Spleen (tissue), 13 donors: ENCODE results near the gene NELFCD. TPM values are rescaled to one million over a fixed set of nuclear protein-coding genes. Genes with fewer than 3 reads are reported as not detected.

Experiments used
- DNase-seq: peaks from one replicate; pipeline ENCODE4 v3.0.0-alpha.2; 2020
- H3K27ac ChIP-seq, 8 donors: fragments of 200-600 bp; sonication (generic) in 7 of 8; 1 replicate in 4 of 8; 2 replicates in 4 of 8; pipeline versions ENCODE4 v1.5.0 to v1.8.0; 2016 to 2021; ENCODE audit warnings: inconsistent platforms in 4 of 8, mild to moderate bottlenecking in 4 of 8, moderate library complexity in 1 of 8
- H3K27me3 ChIP-seq, 7 donors: fragments of 200-600 bp; sonication (generic) in 6 of 7; replicated peaks in 1 of 7; 1 replicate in 4 of 7; 2 replicates in 3 of 7; pipeline versions ENCODE4 v1.5.0 to v1.8.0; 2016 to 2021; ENCODE audit warnings: inconsistent platforms in 3 of 7, mild to moderate bottlenecking in 1 of 7
- H3K36me3 ChIP-seq, 6 donors: fragments of 200-600 bp; sonication (generic) in 5 of 6; 1 replicate in 4 of 6; 2 replicates in 2 of 6; pipeline versions ENCODE4 v1.5.0 to v1.8.0; 2016 to 2021; ENCODE audit warnings: inconsistent platforms in 2 of 6
- H3K4me1 ChIP-seq, 6 donors: fragments of 200-600 bp; sonication (generic) in 5 of 6; 1 replicate in 3 of 6; 2 replicates in 3 of 6; pipeline versions ENCODE4 v1.5.0 to v1.8.0; 2016 to 2021; ENCODE audit warnings: inconsistent platforms in 3 of 6
- H3K4me3 ChIP-seq, 8 donors: fragments of 200-600 bp; sonication (generic) in 7 of 8; 1 replicate in 4 of 8; 2 replicates in 4 of 8; pipeline versions ENCODE4 v1.5.0 to v1.8.0; 2016 to 2021; ENCODE audit warnings: inconsistent platforms in 4 of 8, mild to moderate bottlenecking in 4 of 8, moderate library complexity in 2 of 8
- H3K9me3 ChIP-seq, 8 donors: fragments of 200-600 bp; sonication (generic) in 7 of 8; 1 replicate in 4 of 8; 2 replicates in 4 of 8; pipeline versions ENCODE4 v1.5.0 to v1.8.0; 2016 to 2021; ENCODE audit warnings: inconsistent platforms in 4 of 8
- POLR2A ChIP-seq, 3 donors: fragments of 450-650 bp; IDR thresholded peaks; one replicate each; pipeline ENCODE4 v1.5.1; 2017; ENCODE audit warnings: antibody characterized with exemption in 3 of 3, mild to moderate bottlenecking in 1 of 3
- POLR2AphosphoS5 ChIP-seq, 3 donors: sonication (generic); formaldehyde crosslinking; IDR thresholded peaks; one replicate each; pipeline ENCODE4 v1.5.1; 2017; ENCODE audit warnings: antibody characterized with exemption in 3 of 3
- WGBS, 5 donors: extraction: QIAGEN DNeasy Blood & Tissue Kit in 3 of 5; methylation state at CpG; one replicate each; pipeline versions ENCODE4 v1.1.5 to v1.1.7; 2013 to 2018; 5-methylcytosine and 5-hydroxymethylcytosine counted together
- intact Hi-C: fragments of 100-400 bp; cut with DNase I; formaldehyde crosslinking; loops from one replicate; pipeline ENCODE4 v1.15.0; 2023; ENCODE audit warnings: low total_unique reads
- long read RNA-seq, 2 donors: transcript quantifications; one replicate each; lab custom pipeline, GENCODE V29; 2026
- polyA plus RNA-seq, 3 donors: library from polyadenylated mRNA; stranded (reverse); fragments of 200-250 nt; gene quantifications; one replicate each; pipeline ENCODE4 v1.2.1, GENCODE V29; 2013
- total RNA-seq, 7 donors: library from RNA; depleted of rRNA in 3 of 7; stranded (reverse); fragments of >200 nt in 3 of 7; fragmentation: NEBNext Ultra II Directional in 4 of 7; extraction: Animal tissue kit (Norgen Biotek cat#: 25700) in 4 of 7; gene quantifications; one replicate each; pipeline versions ENCODE4 v1.1.0 to v1.2.1, GENCODE V29; 2016 to 2021
- TF ChIP-seq, protein P1 (sequence below), 11 experiments: fragments of 200-600 bp in 7 of 11; fragments of 450-650 bp in 4 of 11; sonication (generic) in 4 of 11; IDR thresholded peaks in 8 of 11; conservative IDR thresholded peaks in 3 of 11; 1 replicate in 7 of 11; 2 replicates in 4 of 11; pipeline versions ENCODE4 v1.4.0 to v1.8.0; 2016 to 2021; ENCODE audit warnings: antibody characterized with exemption in 11 of 11, inconsistent platforms in 4 of 11, mild to moderate bottlenecking in 1 of 11
- donor health status: healthy with polysubstance abuse.
- donor health status: DM: no; HTN: no; CAD: no; lungs with moderate emphysema.
- donor health status: DM: no; HTN: no; CAD: no.
- donor health status: Bipolar disorder and iron deficiency.
- donor health status: healthy.
- donor health status: DM: no; HTN: no; CAD: no.
- donor health status: DM: yes; HTN: yes; CAD: no.

The NELFCD gene, protein sequence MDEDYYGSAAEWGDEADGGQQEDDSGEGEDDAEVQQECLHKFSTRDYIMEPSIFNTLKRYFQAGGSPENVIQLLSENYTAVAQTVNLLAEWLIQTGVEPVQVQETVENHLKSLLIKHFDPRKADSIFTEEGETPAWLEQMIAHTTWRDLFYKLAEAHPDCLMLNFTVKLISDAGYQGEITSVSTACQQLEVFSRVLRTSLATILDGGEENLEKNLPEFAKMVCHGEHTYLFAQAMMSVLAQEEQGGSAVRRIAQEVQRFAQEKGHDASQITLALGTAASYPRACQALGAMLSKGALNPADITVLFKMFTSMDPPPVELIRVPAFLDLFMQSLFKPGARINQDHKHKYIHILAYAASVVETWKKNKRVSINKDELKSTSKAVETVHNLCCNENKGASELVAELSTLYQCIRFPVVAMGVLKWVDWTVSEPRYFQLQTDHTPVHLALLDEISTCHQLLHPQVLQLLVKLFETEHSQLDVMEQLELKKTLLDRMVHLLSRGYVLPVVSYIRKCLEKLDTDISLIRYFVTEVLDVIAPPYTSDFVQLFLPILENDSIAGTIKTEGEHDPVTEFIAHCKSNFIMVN
- 10 to 100 TPM; 56.1 to 78.3 (median 61.1) TPM for total RNA-seq
- polyA plus RNA-seq: 10 to 100 TPM; 38.4 to 58.3 (median 56.9) TPM
- long read RNA-seq, donor 1, transcript NELFCD-213 (15 exons, 2,305 nt): major isoform, 9 of 43 reads
- long read RNA-seq, donor 1, partial matches to known transcripts: 30 of 43 reads
- long read RNA-seq, donor 1, other reads (novel, unspliced or antisense): 0 of 43 reads
- long read RNA-seq, donor 2, transcript NELFCD-213 (15 exons, 2,305 nt): major isoform, 15 of 20 reads
- long read RNA-seq, donor 2, partial matches to known transcripts: 0 of 20 reads
- long read RNA-seq, donor 2, other reads (novel, unspliced or antisense): 0 of 20 reads

DNA sequence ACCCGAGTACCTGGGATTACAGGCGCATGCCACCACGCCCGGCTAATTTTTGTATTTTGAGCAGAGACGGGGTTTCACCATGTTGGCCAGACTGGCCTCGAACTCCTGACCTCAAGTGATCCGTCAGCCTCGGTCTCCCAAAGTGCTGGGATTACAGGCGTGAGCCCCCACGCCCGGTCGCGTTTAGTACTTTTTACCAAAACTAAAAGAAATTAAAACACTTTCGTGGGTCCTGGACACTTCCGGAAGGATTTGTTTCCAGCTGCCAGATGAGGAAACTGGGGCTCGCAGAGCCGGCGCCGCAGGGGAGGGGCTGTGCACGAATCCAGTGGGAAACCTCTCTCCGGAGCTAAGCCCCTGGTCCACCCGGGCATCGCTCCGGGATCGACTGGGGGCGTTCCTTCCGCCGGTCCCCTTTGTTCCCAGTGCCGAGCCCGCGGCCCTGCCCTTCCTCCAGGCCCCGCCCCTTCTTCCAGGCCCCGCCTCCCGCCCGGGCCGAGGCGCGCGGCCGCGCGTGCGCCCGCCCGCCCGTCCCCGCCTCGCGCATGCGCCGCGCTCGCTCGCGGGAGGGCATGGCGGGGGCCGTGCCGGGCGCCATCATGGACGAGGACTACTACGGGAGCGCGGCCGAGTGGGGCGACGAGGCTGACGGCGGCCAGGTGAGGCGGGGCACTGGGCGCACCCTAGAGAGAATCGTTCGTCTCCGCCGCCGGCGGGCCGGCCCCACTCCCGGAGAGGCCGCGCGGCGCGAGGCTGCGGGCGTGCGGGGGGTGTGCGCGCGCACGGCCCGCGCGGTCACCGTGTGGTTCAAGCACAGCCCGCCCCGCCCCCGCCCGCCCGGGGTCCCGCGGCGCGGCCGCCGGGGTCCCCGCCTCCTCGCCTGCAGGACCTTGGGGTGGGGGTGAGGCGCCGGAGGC, at the start of gene NELFCD:
Gene NELFCD (plus strand): TSS at position 546 of the 917 bp plus-strand sequence. CDS start 54 bp downstream, at position 600.
- H3K9me3 ChIP-seq: peaks cover 0 to 12% (median 7%) of the 10 kb centered on the region in 8 donors
- intact Hi-C loops: loop anchor here (10.0 kb wide), 1 partner anchor 54 kb away; the partner anchor contains the start of gene ATP5F1E
- WGBS, 5 donors: 5 to 13% (median 10%) methylated on average over 45 to 109 of the region's 109 CpGs

DNA sequence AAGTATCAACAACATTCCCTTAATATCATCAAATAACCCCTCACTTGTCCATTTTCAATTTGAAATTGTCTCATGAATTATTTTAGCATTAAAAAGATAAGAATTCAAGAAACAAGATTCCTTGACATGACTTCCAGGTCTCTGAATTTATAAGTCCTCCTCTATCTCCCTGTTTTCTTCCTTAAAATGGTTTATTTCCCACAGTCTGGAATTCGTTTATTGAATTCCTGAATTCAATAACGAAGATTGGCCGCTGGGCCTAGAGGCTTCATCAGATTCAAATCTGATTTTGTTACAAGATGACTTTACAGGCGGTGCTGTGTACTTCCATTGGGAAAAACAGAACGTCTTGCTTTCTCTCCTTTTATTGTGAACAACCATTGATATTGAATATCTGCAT, 48.9 kb upstream of the NELFCD start:
- Histone ChIP-seq H3K4me3 (no peak overlapping the region), H3K27ac (no peak overlapping the region), H3K4me1 (no peaks in the 10 kb centered on the region), H3K9me3 (peaks cover 0 to 12% (median 3%) of the 10 kb centered on the region in 8 donors), H3K36me3 (no peaks in the 10 kb centered on the region), H3K27me3 (peaks cover 0 to 3% (median 0%) of the 10 kb centered on the region in 7 donors)
- TF ChIP-seq POLR2AphosphoS5 (IDR thresholded peaks at IDR 0.05): no peak
- TF ChIP-seq, protein P1, sequence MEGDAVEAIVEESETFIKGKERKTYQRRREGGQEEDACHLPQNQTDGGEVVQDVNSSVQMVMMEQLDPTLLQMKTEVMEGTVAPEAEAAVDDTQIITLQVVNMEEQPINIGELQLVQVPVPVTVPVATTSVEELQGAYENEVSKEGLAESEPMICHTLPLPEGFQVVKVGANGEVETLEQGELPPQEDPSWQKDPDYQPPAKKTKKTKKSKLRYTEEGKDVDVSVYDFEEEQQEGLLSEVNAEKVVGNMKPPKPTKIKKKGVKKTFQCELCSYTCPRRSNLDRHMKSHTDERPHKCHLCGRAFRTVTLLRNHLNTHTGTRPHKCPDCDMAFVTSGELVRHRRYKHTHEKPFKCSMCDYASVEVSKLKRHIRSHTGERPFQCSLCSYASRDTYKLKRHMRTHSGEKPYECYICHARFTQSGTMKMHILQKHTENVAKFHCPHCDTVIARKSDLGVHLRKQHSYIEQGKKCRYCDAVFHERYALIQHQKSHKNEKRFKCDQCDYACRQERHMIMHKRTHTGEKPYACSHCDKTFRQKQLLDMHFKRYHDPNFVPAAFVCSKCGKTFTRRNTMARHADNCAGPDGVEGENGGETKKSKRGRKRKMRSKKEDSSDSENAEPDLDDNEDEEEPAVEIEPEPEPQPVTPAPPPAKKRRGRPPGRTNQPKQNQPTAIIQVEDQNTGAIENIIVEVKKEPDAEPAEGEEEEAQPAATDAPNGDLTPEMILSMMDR (IDR thresholded peaks at IDR 0.05 in 8 of 11, conservative IDR thresholded peaks at IDR 0.05 in 3 of 11): no peak
- intact Hi-C loops: no loop called here
- no peak for DNase-seq
- WGBS, 5 donors: 85 to 91% (median 89%) methylated on average over 5 of the region's 5 CpGs

More for the DNA sequence above, at the start of gene NELFCD:
- TF ChIP-seq, protein P1 (IDR thresholded peaks at IDR 0.05 in 8 of 11, conservative IDR thresholded peaks at IDR 0.05 in 3 of 11): no peak
- peak; percentile 89 to 91 (median 90) for TF ChIP-seq POLR2AphosphoS5 (IDR thresholded peaks at IDR 0.05)
- TF ChIP-seq POLR2A (IDR thresholded peaks at IDR 0.05): peak in 1 of 3 donors; percentile 27
- DNase-seq: peak; percentile 97
- H3K4me3 ChIP-seq: peak within 1 kb of the TSS; percentile 54 to 93 (median 74)
- peaks cover 25 to 54% (median 47%) of the 10 kb centered on the region in 6 donors for H3K4me1 ChIP-seq
- no peaks in the 10 kb centered on the region for H3K27me3 ChIP-seq
- H3K27ac ChIP-seq: peak within 1 kb of the TSS; percentile 80 to 95 (median 88)
- H3K36me3 ChIP-seq: peaks cover 0 to 4% (median under 1%) of the 10 kb centered on the region in 6 donors

DNA sequence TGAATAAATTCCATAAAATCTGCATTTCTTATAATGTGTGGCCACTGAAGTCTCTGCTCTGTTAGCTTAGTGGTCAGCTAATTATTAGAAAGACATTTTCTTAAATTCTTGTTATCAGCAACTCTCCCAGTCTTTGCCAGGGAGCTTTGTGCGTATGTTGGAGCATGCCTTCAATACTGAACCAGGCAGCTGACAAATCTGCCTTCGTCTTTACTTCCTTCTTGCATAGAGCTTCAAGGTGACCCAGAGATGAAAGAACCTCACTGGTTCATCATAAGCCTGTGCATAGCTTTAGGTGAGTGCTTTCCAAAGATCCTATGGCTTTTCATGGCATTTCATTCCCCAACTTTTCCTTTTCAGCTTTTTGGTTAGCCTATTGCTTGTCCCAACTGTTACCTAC, 43.0 kb upstream of the NELFCD start:
- peaks cover 0 to 12% (median 3%) of the 10 kb centered on the region in 8 donors for H3K9me3 ChIP-seq
- WGBS, 5 donors: 63 to 78% (median 65%) methylated on average over 2 of the region's 2 CpGs
- no peaks in the 10 kb centered on the region for H3K36me3 ChIP-seq
- intact Hi-C loops: no loop called here
- H3K27ac ChIP-seq: no peak overlapping the region
- H3K27me3 ChIP-seq: peaks cover 0 to 3% (median 0%) of the 10 kb centered on the region in 7 donors
- TF ChIP-seq, protein P1 (IDR thresholded peaks at IDR 0.05 in 8 of 11, conservative IDR thresholded peaks at IDR 0.05 in 3 of 11): no peak
- TF ChIP-seq POLR2A (IDR thresholded peaks at IDR 0.05): no peak
- no peak for TF ChIP-seq POLR2AphosphoS5 (IDR thresholded peaks at IDR 0.05)
- peaks cover 0 to 13% (median 7%) of the 10 kb centered on the region in 6 donors for H3K4me1 ChIP-seq
- H3K4me3 ChIP-seq: no peak overlapping the region
- DNase-seq: no peak
